ENCODE results near the gene ZNF668. TPM values are rescaled to one million over a fixed set of nuclear protein-coding genes. Genes with fewer than 3 reads are reported as not detected.

The ZNF668 gene
- total RNA-seq, 2 experiments from 2014 or later: 16.2 to 18.8 TPM

DNA sequence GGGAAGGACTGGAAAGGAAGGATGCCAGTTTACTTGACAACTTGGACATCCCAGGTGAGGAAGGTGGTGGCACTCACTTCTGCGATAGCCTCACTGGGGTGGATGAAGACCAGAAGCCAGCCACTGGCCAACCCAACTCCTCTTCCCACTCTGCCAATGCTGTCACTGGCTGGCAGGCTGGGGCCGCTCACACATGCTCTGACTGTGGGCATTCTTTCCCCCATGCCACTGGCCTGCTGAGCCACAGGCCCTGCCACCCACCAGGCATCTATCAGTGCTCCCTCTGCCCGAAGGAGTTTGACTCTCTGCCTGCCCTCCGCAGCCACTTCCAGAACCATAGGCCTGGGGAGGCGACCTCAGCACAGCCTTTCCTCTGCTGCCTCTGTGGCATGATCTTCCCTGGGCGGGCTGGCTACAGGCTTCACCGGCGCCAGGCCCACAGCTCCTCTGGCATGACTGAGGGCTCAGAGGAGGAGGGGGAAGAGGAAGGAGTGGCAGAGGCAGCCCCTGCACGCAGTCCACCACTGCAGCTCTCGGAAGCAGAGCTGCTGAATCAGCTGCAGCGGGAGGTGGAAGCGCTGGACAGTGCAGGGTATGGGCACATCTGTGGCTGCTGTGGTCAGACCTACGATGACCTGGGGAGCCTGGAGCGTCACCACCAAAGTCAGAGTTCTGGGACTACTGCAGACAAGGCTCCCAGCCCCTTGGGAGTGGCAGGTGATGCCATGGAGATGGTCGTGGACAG, 4.7 kb upstream of the ZNF668 start:
- no peak overlapping the region for H3K27ac Mint-ChIP-seq
- CTCF ChIA-PET: no interaction called here
- TF ChIP-seq, protein P1, sequence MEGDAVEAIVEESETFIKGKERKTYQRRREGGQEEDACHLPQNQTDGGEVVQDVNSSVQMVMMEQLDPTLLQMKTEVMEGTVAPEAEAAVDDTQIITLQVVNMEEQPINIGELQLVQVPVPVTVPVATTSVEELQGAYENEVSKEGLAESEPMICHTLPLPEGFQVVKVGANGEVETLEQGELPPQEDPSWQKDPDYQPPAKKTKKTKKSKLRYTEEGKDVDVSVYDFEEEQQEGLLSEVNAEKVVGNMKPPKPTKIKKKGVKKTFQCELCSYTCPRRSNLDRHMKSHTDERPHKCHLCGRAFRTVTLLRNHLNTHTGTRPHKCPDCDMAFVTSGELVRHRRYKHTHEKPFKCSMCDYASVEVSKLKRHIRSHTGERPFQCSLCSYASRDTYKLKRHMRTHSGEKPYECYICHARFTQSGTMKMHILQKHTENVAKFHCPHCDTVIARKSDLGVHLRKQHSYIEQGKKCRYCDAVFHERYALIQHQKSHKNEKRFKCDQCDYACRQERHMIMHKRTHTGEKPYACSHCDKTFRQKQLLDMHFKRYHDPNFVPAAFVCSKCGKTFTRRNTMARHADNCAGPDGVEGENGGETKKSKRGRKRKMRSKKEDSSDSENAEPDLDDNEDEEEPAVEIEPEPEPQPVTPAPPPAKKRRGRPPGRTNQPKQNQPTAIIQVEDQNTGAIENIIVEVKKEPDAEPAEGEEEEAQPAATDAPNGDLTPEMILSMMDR (IDR thresholded peaks at IDR 0.05): no peak
- no peaks in the 10 kb centered on the region for H3K27me3 Mint-ChIP-seq
- DNase-seq (no peak), ATAC-seq (no peak)
- H3K4me3 Mint-ChIP-seq: no peak overlapping the region
- POLR2A ChIA-PET: interaction anchor here (0.7 to 2.1 kb wide), 2 partner anchors 10 to 21 kb away, joined by 3 to 5 read pairs; partner anchors contain the start of gene PRSS53
- peaks cover 50% of the 10 kb centered on the region for H3K36me3 Mint-ChIP-seq (ENCODE audit: low read depth)
- peaks cover 47% of the 10 kb centered on the region for H3K4me1 Mint-ChIP-seq (ENCODE audit: low read depth)
- intact Hi-C loops (cut with micrococcal nuclease): no loop called here
- no peaks in the 10 kb centered on the region for H3K9me3 Mint-ChIP-seq

DNA sequence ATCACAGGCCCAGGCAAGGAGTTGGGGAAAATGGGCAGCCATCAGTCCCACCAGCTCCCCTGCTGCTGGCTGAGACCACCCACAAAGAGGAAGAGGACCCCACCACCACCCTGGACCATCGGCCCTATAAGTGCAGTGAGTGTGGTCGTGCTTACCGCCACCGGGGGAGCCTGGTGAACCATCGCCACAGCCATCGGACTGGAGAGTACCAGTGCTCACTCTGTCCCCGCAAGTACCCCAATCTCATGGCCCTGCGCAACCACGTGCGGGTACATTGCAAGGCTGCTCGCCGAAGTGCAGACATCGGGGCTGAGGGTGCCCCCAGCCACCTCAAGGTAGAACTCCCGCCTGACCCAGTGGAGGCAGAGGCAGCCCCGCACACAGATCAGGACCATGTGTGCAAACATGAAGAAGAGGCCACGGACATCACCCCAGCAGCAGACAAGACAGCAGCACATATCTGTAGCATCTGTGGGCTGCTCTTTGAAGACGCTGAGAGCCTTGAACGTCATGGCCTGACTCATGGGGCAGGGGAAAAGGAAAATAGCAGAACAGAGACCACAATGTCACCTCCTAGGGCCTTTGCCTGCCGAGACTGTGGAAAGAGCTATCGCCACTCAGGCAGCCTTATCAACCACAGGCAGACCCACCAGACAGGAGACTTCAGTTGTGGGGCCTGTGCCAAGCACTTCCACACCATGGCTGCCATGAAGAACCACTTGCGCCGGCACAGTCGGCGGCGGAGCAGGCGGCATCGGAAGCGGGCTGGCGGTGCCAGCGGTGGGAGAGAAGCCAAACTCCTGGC, 3.8 kb upstream of the ZNF668 start:
- no peak for ATAC-seq
- CTCF ChIA-PET: interaction anchor here (0.7 kb wide), 1 partner anchor 18 kb away, joined by 3 read pairs; no protein-coding TSS in a partner anchor

DNA sequence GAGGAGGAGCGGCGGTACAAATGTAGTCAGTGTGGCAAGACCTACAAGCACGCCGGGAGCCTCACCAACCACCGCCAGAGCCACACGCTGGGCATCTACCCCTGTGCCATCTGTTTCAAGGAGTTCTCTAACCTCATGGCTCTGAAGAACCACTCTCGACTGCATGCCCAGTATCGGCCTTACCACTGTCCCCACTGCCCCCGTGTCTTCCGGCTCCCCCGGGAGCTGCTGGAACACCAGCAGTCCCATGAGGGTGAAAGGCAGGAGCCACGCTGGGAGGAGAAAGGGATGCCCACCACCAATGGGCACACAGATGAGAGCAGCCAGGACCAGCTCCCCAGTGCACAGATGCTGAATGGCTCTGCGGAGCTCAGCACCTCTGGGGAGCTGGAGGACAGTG, 3.0 kb upstream of the ZNF668 start:
- POLR2A ChIA-PET: interaction anchor here (0.6 to 2.1 kb wide), 4 partner anchors 12 to 118 kb away, joined by 3 to 5 read pairs (median 4); partner anchors contain the start of genes FUS and PRSS53
- no peaks in the 10 kb centered on the region for H3K27me3 Mint-ChIP-seq
- no peak overlapping the region for H3K4me3 Mint-ChIP-seq
- no peaks in the 10 kb centered on the region for H3K9me3 Mint-ChIP-seq
- H3K4me1 Mint-ChIP-seq (ENCODE audit: low read depth): peaks cover 44% of the 10 kb centered on the region
- ATAC-seq: no peak
- DNase-seq: no peak
- intact Hi-C loops (cut with micrococcal nuclease): no loop called here
- CTCF ChIA-PET: interaction anchor here (0.7 kb wide), 1 partner anchor 19 kb away, joined by 3 read pairs; no protein-coding TSS in a partner anchor
- H3K27ac Mint-ChIP-seq: no peak overlapping the region
- H3K36me3 Mint-ChIP-seq (ENCODE audit: low read depth): peaks cover 49% of the 10 kb centered on the region
- TF ChIP-seq, protein P1 (IDR thresholded peaks at IDR 0.05): no peak

More for the DNA sequence above, 3.8 kb upstream of the ZNF668 start:
- no peak for DNase-seq
- H3K4me1 Mint-ChIP-seq (ENCODE audit: low read depth): peaks cover 45% of the 10 kb centered on the region
- POLR2A ChIA-PET: interaction anchor here (0.6 to 2.1 kb wide), 4 partner anchors 11 to 119 kb away, joined by 3 to 5 read pairs (median 4); partner anchors contain the start of genes FUS and PRSS53
- H3K4me3 Mint-ChIP-seq: no peak overlapping the region
- no peaks in the 10 kb centered on the region for H3K27me3 Mint-ChIP-seq
- no peaks in the 10 kb centered on the region for H3K9me3 Mint-ChIP-seq
- intact Hi-C loops (cut with micrococcal nuclease): no loop called here
- TF ChIP-seq, protein P1 (IDR thresholded peaks at IDR 0.05): no peak
- peaks cover 48% of the 10 kb centered on the region for H3K36me3 Mint-ChIP-seq (ENCODE audit: low read depth)
- H3K27ac Mint-ChIP-seq: peak overlapping the region; percentile 55

DNA sequence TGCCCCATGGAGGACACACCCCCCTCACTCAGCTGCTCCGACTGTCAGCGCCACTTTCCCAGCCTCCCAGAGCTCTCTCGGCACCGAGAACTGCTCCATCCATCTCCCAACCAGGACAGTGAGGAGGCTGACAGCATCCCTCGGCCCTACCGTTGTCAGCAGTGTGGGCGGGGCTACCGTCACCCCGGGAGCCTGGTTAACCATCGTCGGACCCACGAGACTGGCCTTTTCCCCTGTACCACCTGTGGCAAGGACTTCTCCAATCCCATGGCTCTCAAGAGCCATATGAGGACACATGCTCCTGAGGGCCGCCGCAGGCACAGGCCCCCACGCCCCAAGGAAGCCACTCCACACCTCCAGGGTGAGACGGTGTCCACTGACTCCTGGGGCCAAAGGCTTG, 2.3 kb upstream of the ZNF668 start:
- peaks cover 51% of the 10 kb centered on the region for H3K4me1 Mint-ChIP-seq (ENCODE audit: low read depth)
- H3K36me3 Mint-ChIP-seq (ENCODE audit: low read depth): peaks cover 49% of the 10 kb centered on the region
- intact Hi-C loops (cut with micrococcal nuclease): no loop called here
- DNase-seq (no peak), ATAC-seq (no peak)
- TF ChIP-seq, protein P1 (IDR thresholded peaks at IDR 0.05): no peak
- no peaks in the 10 kb centered on the region for H3K27me3 Mint-ChIP-seq
- H3K9me3 Mint-ChIP-seq: no peaks in the 10 kb centered on the region
- H3K27ac Mint-ChIP-seq: peak overlapping the region; percentile 27
- CTCF ChIA-PET: interaction anchor here (1.3 kb wide), 1 partner anchor 66 kb away, joined by 4 read pairs; no protein-coding TSS in a partner anchor
- POLR2A ChIA-PET: interaction anchor here (0.6 to 1.4 kb wide), 3 partner anchors 104 to 117 kb away, joined by 3 to 4 read pairs (median 3); partner anchors contain the start of gene FUS
- peak overlapping the region; percentile 96 for H3K4me3 Mint-ChIP-seq
